ENCODE results near the gene SLC44A4.
"Not testable (repeated sequence)": the region's sequence is repeated elsewhere in the genome, so short reads cannot be mapped to it uniquely, and the experiment has no call there.

The SLC44A4 gene

GRCh38 chr6:31859923-31860322 is 18.9 kb downstream of the SLC44A4 start:
- DNase-seq (ENCODE audit: low read depth, low spot score) = no peak

DNA sequence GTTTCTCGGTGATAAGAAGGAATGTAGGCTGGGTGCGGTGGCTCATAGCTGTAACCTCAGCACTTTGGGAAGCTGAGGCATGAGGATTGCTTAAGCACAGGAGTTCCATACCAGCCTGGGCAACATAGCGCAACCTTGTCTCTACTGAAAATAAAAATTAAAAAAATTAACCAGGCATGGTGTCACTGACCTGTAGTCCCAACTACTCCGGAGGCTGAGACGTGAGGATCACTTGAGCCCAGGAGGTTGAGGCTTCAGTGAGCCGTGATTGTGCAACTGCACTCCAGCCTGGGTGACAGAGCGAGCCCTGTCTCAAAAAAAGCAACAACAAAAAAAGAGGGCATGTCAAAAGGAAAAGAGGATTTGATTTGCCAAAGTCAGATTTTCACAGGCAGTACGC is 20.1 kb downstream of the SLC44A4 start:
- DNase-seq (ENCODE audit: low read depth, low spot score) = no peak

- not testable (repeated sequence) for DNase-seq (ENCODE audit: low read depth, low spot score)
These were observed 21.0 kb downstream of the SLC44A4 start for GRCh38 chr6:31857774-31858173.

GRCh38 chr6:31851980-31852718 is 26.6 kb downstream of the SLC44A4 start:
- not testable (repeated sequence) for DNase-seq (ENCODE audit: low read depth, low spot score)

DNA sequence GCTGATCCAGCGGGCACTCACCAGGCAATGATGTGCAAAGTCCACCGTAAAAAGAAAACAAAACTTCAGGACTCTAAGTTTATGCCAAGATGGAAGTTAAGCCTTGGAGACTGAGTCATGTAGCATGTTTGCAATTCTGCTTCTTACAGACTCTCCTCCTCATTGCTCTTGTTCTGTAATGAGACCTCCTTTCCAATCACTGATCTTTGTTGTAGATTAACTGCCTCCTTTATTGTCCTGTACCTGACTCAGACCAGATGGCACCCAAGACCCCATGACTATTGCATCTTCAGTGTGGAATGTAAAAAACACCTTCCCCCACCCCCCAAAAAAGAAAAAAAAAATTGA is 27.3 kb downstream of the SLC44A4 start:
- DNase-seq (ENCODE audit: low read depth, low spot score) = no peak

DNA sequence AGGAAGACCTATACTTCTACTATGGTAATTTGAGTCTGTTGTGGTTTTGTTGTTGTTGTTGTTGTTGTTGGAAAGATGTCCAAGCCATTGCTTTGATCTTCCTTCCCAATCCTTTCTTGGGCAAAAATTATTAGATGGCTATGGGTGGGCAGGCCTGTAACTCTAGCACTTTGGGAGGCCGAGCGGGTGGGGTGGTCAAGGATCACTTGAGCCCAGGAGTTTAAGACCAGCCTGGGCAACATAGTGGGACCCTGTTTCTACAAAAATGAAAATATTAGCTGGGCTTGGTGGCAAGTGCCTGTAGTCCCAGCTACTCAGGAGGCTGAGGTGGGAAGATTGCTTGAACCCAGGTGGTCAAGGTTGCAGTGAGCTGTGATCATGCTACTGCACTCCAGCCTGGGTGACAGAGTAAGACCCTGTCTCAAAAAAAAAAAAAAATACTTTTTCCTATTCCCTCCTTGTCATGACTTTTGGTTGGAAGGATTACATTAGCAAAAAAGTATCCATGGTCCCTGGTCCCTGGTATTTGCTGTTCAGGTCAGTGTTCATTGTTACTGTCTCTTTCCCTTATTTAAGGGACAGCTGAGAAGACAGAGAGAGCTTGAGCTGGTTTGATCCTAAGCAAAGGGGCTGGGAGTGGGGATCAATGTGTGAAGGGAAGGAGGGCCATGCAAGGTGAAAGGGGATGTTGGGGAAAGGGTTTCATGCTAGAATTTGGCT is 27.9 kb downstream of the SLC44A4 start:
- no peak for DNase-seq (ENCODE audit: low read depth, low spot score)

DNA sequence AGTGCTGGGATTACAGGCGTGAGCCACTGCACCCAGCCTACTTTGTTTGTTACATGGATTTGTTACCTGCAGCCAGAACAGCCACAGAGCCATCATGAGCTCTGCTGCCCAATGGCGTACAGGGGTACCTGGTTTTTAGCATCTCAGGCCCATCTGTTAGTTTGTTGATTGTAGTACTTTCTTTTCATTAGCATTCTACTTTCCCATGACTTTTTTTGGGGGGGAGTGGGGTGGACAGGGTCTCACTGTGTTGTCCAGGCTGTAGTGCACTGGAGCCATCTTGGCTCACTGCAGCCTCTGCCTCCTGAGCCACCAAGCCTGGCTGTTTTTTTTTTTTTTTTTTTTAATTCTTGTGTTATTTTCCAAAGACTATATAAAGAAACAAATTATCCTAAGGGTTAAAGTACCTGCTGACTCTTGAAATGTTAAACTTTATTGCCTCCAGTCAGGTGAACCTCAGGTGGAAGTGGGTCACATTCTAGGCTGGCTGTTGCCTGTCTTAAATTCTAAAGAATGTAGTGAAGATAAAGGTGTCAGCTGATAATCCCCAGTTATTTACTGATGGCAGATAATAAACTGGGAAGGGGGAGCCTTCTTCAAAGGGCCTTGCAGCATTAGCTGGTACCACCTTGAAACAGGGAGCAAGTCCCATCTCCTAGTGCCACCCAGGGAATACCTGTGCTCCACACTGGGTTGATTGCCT is 31.4 kb downstream of the SLC44A4 start:
- no peak for DNase-seq (ENCODE audit: low read depth, low spot score)

- no peak for DNase-seq (ENCODE audit: low read depth, low spot score)
These were observed 34.3 kb downstream of the SLC44A4 start for GRCh38 chr6:31844507-31844906.

DNA sequence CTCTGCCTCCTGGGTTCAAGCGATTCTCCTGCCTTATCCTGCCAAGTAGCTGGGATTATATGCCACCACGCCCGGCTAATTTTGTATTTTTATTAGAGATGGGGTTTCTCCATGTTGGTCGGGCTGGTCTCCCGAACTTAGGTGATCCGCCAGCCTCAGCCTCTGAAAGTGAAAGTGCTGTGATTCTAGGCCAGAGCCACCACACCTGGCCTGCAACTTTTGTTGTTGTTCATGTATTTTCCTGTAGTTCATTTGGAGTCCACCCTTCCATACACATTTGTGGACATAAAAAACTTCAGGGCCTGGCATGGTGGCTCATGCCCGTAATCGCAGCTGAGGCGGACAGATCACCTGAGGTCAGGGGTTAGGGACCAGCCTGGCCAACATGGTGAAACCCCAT is 36.7 kb downstream of the SLC44A4 start:
- no peak for DNase-seq (ENCODE audit: low read depth, low spot score)

DNA sequence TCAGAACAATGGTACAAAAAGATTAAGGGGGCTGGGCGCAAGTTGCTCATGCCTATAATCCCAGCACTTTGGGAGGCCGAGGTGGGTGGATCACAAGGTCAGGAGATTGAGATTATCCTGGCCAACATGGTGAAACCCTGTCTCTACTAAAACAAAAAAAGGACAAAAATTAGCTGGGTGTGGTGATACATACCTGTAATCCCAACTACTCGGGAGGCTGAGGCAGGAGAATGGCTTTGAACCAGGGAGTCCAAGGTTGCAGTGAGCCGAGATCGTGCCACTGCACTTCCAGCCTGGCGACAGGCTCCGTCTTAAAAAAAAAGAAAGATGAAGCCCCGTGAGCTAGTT is 39.0 kb downstream of the SLC44A4 start:
- DNase-seq (ENCODE audit: low read depth, low spot score) = not testable (repeated sequence)

DNA sequence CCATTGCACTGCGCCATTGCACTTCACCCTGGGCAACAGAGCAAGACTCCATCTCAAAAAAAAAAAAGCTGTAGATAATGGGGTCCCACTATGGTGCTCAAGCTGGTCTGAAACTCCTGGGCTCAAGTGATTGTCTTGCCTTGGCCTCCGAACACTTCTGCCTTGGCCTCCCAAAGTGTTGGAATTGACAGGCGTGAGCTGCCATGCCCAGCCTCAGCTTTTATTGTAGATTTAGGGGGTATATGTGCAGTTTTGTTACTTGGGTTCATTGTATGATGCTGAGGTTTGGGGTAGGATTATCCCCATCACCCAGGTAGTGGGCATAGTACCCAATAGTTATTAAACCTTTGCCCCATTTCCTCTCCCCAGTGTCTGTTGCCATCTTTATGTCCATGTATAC is 39.8 kb downstream of the SLC44A4 start:
- DNase-seq (ENCODE audit: low read depth, low spot score) = no peak

- not testable (repeated sequence) for DNase-seq (ENCODE audit: low read depth, low spot score)
These were observed 40.7 kb downstream of the SLC44A4 start for GRCh38 chr6:31838114-31838553.

GRCh38 chr6:31837369-31838113 is 41.3 kb downstream of the SLC44A4 start:
- DNase-seq (ENCODE audit: low read depth, low spot score) = no peak

- no peak for DNase-seq (ENCODE audit: low read depth, low spot score)
These were observed 42.1 kb downstream of the SLC44A4 start for GRCh38 chr6:31836474-31837368.

- no peak for DNase-seq (ENCODE audit: low read depth, low spot score)
These were observed 42.7 kb downstream of the SLC44A4 start for GRCh38 chr6:31836047-31836473.

- DNase-seq (ENCODE audit: low read depth, low spot score) = peak; percentile 69
These were observed 44.2 kb downstream of the SLC44A4 start for GRCh38 chr6:31834367-31835250.

DNA sequence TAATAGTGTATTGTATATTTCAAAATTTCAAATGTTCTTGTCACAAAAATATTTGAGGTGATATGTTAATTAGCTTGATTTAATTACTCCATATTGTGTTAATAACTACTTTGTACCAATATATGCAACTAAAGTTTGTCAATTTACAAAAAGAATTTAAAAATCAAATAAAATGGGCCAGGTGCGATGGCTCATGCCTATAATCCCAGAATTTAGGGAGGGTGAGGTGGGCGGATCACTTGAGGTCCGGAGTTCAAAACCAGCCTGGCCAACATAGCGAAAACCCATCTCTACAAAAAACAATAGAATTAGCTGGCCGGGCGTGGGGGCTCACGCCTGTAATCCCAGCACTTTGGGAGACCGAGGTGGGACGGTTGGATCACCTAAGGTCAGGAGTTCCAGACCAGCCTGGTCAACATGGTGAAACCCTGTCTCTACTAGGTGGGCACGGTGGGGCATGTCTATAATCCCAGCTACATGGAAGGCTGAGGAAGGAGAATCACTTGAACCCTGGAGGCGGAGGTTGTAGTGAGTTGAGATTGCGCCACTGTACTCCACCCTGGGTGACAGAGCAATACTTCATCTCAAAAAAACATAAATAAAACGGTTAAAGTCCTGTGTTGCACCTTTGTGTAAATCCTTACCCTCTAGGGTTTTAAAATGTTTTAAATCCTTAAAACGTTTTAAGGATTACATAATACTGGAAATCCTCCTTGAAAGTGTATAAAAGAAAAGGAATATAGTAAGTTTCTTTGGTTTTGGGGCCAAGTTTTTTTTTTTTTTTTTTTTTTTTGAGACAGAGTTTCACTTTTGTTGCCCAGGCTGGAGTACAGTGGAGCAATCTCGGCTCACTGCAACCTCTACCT is 47.2 kb downstream of the SLC44A4 start:
- DNase-seq (ENCODE audit: low read depth, low spot score) = no peak

DNA sequence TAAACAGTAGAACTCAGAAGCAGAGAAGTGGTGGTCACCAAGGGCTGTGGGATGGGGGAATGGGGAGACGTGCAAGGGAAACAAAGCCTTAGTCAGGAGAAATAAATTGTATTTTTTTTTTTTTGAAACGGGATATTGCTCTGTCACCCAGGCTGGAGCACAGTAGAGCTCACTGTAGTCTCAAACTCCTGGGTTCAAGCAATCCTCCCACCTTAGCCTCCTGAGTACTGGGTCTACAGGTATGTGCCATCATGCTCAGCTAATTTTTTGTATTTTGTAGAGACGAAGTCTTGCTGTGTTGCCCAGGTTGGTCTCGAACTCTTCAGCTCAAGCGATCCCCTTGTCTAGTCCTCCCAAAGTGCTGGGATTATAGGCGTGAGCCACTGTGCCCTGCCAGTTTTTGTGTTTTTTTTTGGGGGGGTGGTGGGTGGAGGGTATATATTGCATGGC is 47.9 kb downstream of the SLC44A4 start:
- no peak for DNase-seq (ENCODE audit: low read depth, low spot score)

All from smooth muscle cell of the brain vasculature (primary cell).